ENCODE measurements around the gene NPAS1. TPM values are rescaled to one million over a fixed set of nuclear protein-coding genes. Genes with fewer than 3 reads are reported as not detected.

Gene NPAS1
- polyA plus RNA-seq, 1 donor (not counting 4 experiments of a cell fraction or from before 2014, with no cell fraction given): 0.42 TPM

DNA sequence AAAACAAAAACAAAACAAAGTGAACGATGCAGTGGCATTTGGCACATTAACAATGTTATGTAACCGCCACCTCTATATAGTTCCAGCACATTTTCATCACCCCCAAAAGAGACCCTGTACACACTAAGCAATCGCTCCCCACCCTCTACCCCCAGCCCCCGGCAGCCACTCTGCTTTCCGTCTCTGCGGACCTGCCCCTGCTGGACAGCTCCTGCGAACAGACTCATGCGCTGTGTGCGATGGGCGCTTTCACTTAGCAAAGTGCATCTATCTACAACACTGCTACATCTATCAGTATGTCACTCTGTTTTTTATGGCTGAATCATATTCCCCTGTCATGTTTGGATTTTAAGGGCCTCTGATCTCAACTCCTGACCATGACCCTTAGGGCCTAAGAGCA lies 53.9 kb downstream of the NPAS1 start:
- Histone ChIP-seq H3K9me1 (ENCODE audit: control insufficient read depth, extremely low read depth, insufficient read depth, low read length) (no peaks in the 10 kb centered on the region), H3K79me2 (ENCODE audit: control insufficient read depth, insufficient read depth, low read length) (peaks cover 19% of the 10 kb centered on the region), H3K9ac (ENCODE audit: control insufficient read depth, extremely low read depth, insufficient read depth, low read length) (no peak overlapping the region), H3K4me2 (ENCODE audit: control insufficient read depth, extremely low read depth, insufficient read depth, low read depth, low read length) (no peak overlapping the region), H4K20me1 (ENCODE audit: control insufficient read depth, extremely low read depth, insufficient read depth, low read length) (peaks cover 4% of the 10 kb centered on the region), H3K36me3 (ENCODE audit: control insufficient read depth in 2 of 2, extremely low read depth in 1 of 2, insufficient read depth in 2 of 2, low read length in 2 of 2) (peaks cover 44 to 45% of the 10 kb centered on the region in 2 experiments), H3K4me3 (ENCODE audit: control insufficient read depth in 2 of 3, extremely low read depth in 1 of 3, insufficient read depth in 2 of 3, low read depth in 1 of 3, low read length in 3 of 3) (no peak overlapping the region), H3K27me3 (ENCODE audit: control insufficient read depth, extremely low read depth, insufficient read depth, low read length) (no peaks in the 10 kb centered on the region), H3K4me1 (ENCODE audit: control insufficient read depth, extremely low read depth, insufficient read depth, low read length) (no peaks in the 10 kb centered on the region), H3K9me3 (ENCODE audit: control insufficient read depth, low read depth, low read length) (no peaks in the 10 kb centered on the region), H2AFZ (ENCODE audit: control insufficient read depth, low read length) (no peak overlapping the region), H3K27ac (ENCODE audit: control insufficient read depth, insufficient read depth, low read length) (no peak overlapping the region)
- TF ChIP-seq, protein P1, sequence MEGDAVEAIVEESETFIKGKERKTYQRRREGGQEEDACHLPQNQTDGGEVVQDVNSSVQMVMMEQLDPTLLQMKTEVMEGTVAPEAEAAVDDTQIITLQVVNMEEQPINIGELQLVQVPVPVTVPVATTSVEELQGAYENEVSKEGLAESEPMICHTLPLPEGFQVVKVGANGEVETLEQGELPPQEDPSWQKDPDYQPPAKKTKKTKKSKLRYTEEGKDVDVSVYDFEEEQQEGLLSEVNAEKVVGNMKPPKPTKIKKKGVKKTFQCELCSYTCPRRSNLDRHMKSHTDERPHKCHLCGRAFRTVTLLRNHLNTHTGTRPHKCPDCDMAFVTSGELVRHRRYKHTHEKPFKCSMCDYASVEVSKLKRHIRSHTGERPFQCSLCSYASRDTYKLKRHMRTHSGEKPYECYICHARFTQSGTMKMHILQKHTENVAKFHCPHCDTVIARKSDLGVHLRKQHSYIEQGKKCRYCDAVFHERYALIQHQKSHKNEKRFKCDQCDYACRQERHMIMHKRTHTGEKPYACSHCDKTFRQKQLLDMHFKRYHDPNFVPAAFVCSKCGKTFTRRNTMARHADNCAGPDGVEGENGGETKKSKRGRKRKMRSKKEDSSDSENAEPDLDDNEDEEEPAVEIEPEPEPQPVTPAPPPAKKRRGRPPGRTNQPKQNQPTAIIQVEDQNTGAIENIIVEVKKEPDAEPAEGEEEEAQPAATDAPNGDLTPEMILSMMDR (optimal IDR thresholded peaks at IDR 0.05 in 1 of 3, IDR thresholded peaks at IDR 0.05 in 1 of 3, conservative IDR thresholded peaks at IDR 0.05 in 1 of 3; ENCODE audit: extremely low read depth in 1 of 3, insufficient read depth in 2 of 3, low read length in 3 of 3): no peak
- TF ChIP-seq EZH2 (IDR thresholded peaks at IDR 0.05; ENCODE audit: low read length): no peak
- DNase-seq (ENCODE audit: low read depth, low spot score): no peak
- dilution Hi-C loops (cut with MboI; ENCODE audit: extremely low pct_ligation_motif_present, low sequenced_read_pairs): no loop called here
- FAIRE-seq: no peak

DNA sequence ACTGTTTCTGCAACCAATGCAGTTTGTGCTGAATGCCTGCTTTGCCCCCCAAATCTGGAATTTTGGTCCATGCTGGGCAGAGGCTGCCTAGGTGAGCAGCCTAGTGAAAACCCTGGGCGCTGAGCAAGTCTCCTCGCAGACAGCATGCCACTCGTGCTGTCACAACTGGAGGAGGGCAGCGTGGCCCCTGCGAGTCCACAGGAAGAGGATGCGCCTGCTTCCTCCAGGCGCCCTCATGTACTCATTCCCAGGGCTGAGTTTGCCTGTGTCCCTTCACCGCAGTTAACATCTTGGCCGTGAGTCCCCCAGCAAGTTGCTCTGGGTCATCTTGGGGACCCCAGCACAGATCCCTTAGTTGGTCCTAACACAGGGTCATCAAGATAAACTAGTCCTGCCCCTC lies 55.0 kb downstream of the NPAS1 start:
- peaks cover 19% of the 10 kb centered on the region for H3K79me2 ChIP-seq (ENCODE audit: control insufficient read depth, insufficient read depth, low read length)

More for the DNA sequence above, 55.0 kb downstream of the NPAS1 start:
- H3K27ac ChIP-seq (ENCODE audit: control insufficient read depth, insufficient read depth, low read length): no peak overlapping the region
- dilution Hi-C loops (cut with MboI; ENCODE audit: extremely low pct_ligation_motif_present, low sequenced_read_pairs): no loop called here
- peaks cover 44 to 45% of the 10 kb centered on the region in 2 experiments for H3K36me3 ChIP-seq (ENCODE audit: control insufficient read depth in 2 of 2, extremely low read depth in 1 of 2, insufficient read depth in 2 of 2, low read length in 2 of 2)
- H3K9me3 ChIP-seq (ENCODE audit: control insufficient read depth, low read depth, low read length): no peaks in the 10 kb centered on the region
- no peak overlapping the region for H3K4me3 ChIP-seq (ENCODE audit: control insufficient read depth in 2 of 3, extremely low read depth in 1 of 3, insufficient read depth in 2 of 3, low read depth in 1 of 3, low read length in 3 of 3)
- no peak for TF ChIP-seq EZH2 (IDR thresholded peaks at IDR 0.05; ENCODE audit: low read length)
- TF ChIP-seq, protein P1 (optimal IDR thresholded peaks at IDR 0.05 in 1 of 3, IDR thresholded peaks at IDR 0.05 in 1 of 3, conservative IDR thresholded peaks at IDR 0.05 in 1 of 3; ENCODE audit: extremely low read depth in 1 of 3, insufficient read depth in 2 of 3, low read length in 3 of 3): no peak
- peaks cover 2% of the 10 kb centered on the region for H3K4me1 ChIP-seq (ENCODE audit: control insufficient read depth, extremely low read depth, insufficient read depth, low read length)
- DNase-seq (ENCODE audit: low read depth, low spot score): no peak
- no peaks in the 10 kb centered on the region for H3K9me1 ChIP-seq (ENCODE audit: control insufficient read depth, extremely low read depth, insufficient read depth, low read length)
- no peak overlapping the region for H2AFZ ChIP-seq (ENCODE audit: control insufficient read depth, low read length)
- H3K9ac ChIP-seq (ENCODE audit: control insufficient read depth, extremely low read depth, insufficient read depth, low read length): no peak overlapping the region
- no peaks in the 10 kb centered on the region for H3K27me3 ChIP-seq (ENCODE audit: control insufficient read depth, extremely low read depth, insufficient read depth, low read length)
- no peaks in the 10 kb centered on the region for H4K20me1 ChIP-seq (ENCODE audit: control insufficient read depth, extremely low read depth, insufficient read depth, low read length)
- H3K4me2 ChIP-seq (ENCODE audit: control insufficient read depth, extremely low read depth, insufficient read depth, low read depth, low read length): no peak overlapping the region
- FAIRE-seq: no peak
